ENCODE data around the gene COX19. TPM values are rescaled to one million over a fixed set of nuclear protein-coding genes. Genes with fewer than 3 reads are reported as not detected.

The COX19 gene
- total RNA-seq, 1 donor from 2014 or later: 22.0 TPM

DNA sequence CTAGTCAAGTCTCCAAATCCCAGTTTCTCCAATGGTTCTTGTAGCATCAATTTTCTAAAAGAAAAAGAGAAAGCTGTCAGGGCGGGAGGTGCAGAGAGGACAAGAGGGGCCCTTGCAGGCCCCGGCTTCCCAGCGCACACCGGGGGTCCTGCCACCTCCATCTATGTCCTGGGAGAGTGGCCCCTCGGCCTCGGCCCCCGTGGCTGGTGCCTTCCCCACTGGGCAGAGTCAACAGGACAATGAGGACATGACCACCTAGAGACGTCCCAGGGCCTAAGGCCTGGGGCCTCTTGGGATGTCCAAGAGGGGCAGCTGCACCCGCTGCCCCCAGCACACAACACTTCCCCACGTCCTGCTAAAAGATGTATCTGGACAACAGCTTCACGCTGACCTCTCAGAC, 5.9 kb downstream of the COX19 start:
- H3K27me3 Mint-ChIP-seq (ENCODE audit: low read depth): no peaks in the 10 kb centered on the region
- peaks cover 21% of the 10 kb centered on the region for H3K36me3 Mint-ChIP-seq
- H3K9me3 Mint-ChIP-seq: no peaks in the 10 kb centered on the region
- H3K4me3 Mint-ChIP-seq: no peak overlapping the region
- no peak for TF ChIP-seq CTCF (IDR thresholded peaks at IDR 0.05; ENCODE audit: unreplicated experiment)
- peaks cover 23% of the 10 kb centered on the region for H3K4me1 Mint-ChIP-seq
- no peak overlapping the region for H3K27ac Mint-ChIP-seq
- no peak for DNase-seq (ENCODE audit: low spot score in 2 of 2, unreplicated experiment in 2 of 2)

DNA sequence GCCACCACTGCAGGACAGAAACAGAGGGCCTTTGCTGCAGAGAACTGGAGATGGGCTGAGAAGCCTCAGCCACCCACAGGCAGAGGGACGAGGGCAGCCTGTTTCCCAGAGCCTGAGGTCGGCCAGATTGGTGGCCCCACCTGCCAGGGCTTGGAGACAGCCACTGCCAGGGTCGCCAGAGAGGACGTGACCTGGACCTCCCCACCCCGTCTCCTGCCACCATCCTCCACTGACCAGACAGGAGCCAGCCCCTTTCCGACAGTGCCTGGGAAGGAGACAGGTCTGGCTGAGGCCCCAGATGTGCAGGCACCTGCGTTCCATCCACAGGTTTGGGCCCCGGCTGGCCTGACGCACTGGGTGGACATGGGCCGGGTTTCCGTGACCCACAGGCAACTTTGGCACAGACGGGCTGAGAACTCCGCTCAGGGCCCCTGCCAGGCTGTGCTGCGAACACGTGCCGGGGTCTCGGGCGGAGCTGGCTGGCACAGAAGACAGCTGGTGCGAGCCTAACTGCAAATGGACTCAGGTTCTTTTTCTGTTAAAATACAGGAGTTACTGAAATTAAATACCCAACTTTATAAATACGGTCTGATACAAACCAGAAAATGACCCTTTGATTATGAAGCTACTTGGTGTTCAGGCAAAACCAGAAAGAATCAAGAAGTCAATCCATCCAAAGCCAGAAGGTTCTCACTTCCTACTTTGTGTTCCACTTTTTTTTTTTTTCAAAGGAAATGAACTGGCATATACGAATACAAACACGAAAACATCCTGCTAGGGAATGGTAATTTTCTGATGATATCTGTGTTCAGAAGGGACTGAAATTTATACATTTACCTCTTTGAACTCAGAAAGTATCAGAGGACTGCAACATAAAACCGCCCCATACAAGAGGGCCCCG, 6.9 kb downstream of the COX19 start:
- Mint-ChIP-seq H3K27me3 (ENCODE audit: low read depth) (no peaks in the 10 kb centered on the region), H3K4me3 (no peak overlapping the region), H3K36me3 (peaks cover 21% of the 10 kb centered on the region), H3K4me1 (peaks cover 22% of the 10 kb centered on the region), H3K27ac (no peak overlapping the region), H3K9me3 (no peaks in the 10 kb centered on the region)
- TF ChIP-seq CTCF (IDR thresholded peaks at IDR 0.05; ENCODE audit: unreplicated experiment): no peak
- DNase-seq (ENCODE audit: low spot score in 2 of 2, unreplicated experiment in 2 of 2): no peak

DNA sequence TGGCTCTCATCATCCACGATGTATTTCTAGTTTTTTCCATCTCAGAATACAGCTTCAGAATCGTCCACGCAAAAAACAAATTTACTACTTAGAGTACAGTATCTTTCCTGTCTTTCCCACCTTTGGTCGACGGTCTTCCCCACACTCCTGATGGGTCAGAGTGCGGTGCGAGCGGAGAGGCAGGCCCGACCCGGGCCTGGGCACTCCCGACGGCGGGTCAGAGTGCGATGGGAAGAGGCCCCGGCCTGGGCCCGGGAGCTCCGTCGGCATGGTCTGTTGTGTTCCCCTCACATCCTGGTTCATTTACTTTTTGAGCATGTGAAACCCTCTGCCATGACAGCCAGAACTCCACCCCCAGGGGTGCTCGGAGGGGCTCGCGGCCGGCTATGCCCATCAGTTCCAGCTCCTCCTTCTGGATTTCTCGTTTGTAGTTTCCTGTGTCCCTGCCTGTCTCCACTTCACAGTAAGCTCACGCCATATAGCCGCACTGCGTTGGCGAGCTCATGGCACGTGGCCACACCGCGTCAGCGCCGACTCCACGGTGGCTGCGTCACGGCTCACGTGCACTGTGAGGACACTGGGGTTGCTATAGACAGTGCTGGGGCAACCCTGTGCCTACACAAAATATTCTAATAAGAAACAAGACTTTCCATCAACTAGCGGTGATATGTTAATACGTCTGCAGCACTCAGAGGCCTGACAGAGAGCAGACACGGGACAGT, 7.8 kb downstream of the COX19 start:
- Mint-ChIP-seq H3K4me1 (peaks cover 18% of the 10 kb centered on the region), H3K9me3 (no peaks in the 10 kb centered on the region), H3K27me3 (ENCODE audit: low read depth) (no peaks in the 10 kb centered on the region), H3K27ac (no peak overlapping the region), H3K36me3 (peaks cover 18% of the 10 kb centered on the region), H3K4me3 (no peak overlapping the region)
- TF ChIP-seq CTCF (IDR thresholded peaks at IDR 0.05; ENCODE audit: unreplicated experiment): no peak
- no peak for DNase-seq (ENCODE audit: low spot score in 2 of 2, unreplicated experiment in 2 of 2)

GRCh38 chr7:966291-967069, 8.9 kb downstream of the COX19 start:
- peaks cover 11% of the 10 kb centered on the region for H3K36me3 Mint-ChIP-seq
- H3K9me3 Mint-ChIP-seq: no peaks in the 10 kb centered on the region
- no peak overlapping the region for H3K4me3 Mint-ChIP-seq
- TF ChIP-seq CTCF (IDR thresholded peaks at IDR 0.05; ENCODE audit: unreplicated experiment): no peak
- H3K27ac Mint-ChIP-seq: peak overlapping the region; percentile 33
- peaks cover 22% of the 10 kb centered on the region for H3K4me1 Mint-ChIP-seq
- no peak for DNase-seq (ENCODE audit: low spot score in 2 of 2, unreplicated experiment in 2 of 2)
- H3K27me3 Mint-ChIP-seq (ENCODE audit: low read depth): no peaks in the 10 kb centered on the region

GRCh38 chr7:964401-965231, 10.7 kb downstream of the COX19 start:
- Mint-ChIP-seq H3K4me1 (peaks cover 33% of the 10 kb centered on the region), H3K4me3 (peak overlapping the region; percentile 24), H3K36me3 (peaks cover 5% of the 10 kb centered on the region), H3K27me3 (ENCODE audit: low read depth) (peaks cover 3% of the 10 kb centered on the region), H3K27ac (peak overlapping the region; percentile 90), H3K9me3 (no peaks in the 10 kb centered on the region)
- no peak for DNase-seq (ENCODE audit: low spot score in 2 of 2, unreplicated experiment in 2 of 2)
- no peak for TF ChIP-seq CTCF (IDR thresholded peaks at IDR 0.05; ENCODE audit: unreplicated experiment)

Measured in mesothelial cell of epicardium (in vitro differentiated cells).